HT1080 (cell line): Measurements from ENCODE around the gene BTBD2. TPM values are rescaled to one million over a fixed set of nuclear protein-coding genes. Genes with fewer than 3 reads are reported as not detected.

Experiments
- DNase-seq: peaks from one replicate; pipeline ENCODE4 v3.0.0-alpha.2; 2015; ENCODE audit warnings: low read depth
- small RNA-seq: library from RNA; depleted of rRNA; stranded (forward); fragments of <200 nt; gene quantifications from one replicate; pipeline ENCODE3, GENCODE V24; 2014
- total RNA-seq: library from RNA; depleted of rRNA; stranded (reverse); fragments of >200 nt; shearing (Covaris generic); gene quantifications from 2 replicates; pipeline ENCODE4 v1.2.3, GENCODE V29; 2014; rRNA removed

Gene BTBD2
- total RNA-seq, 1 experiment from 2014 or later, result 66.6 TPM

- DNase-seq, result no peak
These were observed 70.5 kb downstream of the BTBD2 start for GRCh38 chr19:1944916-1945561.

DNA sequence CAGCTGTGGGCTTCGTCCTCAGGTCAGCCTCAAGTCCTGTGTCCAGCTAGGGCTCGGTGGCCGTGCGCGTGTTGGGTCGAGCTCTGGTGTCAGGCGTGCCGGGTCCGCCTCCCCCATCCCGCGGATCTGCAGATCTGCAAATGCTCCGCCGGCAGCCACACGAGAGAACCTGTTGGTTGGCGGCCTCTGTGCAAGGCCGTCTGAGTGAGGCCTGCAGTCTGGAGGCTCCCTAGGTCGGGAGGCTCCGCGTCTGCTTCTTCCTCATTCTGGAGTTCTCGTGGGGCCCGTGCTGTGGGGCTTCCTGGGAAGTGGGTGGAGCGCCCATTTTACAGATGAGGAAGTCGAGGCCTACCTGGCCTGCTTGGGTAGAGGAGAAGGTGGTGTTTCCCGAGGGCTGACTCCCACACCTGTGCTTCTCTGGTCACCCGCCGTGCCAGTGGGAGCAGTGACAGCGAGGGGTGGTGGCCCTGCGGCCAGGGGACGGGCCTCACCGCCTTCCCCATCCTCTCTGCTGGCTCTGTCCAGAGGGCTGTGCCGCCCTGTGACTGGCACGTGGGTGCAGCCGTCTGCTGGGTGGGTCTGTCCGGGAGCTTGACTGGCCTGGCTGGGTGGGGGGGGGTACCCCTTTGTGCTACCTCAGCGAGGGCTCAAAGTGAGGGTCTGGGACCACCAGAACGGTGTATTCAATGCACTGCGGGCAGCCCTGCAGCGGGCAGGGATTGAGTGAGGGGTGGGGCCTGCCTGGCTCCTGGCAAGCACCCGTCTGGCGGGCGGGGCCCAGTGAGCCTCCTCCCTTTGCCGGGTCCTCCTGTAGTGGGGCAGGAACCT is 71.2 kb downstream of the BTBD2 start:
- no peak for DNase-seq

DNA sequence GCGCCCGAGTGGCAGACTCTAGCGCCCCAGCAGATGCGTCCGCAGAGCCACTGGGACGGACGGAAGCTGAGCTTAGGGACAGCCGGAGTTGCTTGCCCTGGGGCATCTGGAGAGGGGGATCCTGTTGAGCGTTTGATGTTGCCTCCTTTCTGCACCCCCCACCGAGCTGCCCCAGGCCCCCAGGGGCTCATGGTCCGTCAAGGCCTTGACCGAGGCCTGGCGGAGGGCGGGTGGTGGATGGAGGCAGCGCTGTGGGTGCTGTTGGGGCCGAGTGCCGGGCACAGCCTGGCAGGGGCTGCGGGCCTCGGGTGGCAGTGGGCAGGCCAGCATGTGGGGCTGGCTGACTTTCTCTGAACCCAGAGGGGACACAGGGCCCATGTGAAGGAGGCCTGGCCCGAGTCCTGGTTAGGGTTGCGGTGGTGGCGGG is 71.8 kb downstream of the BTBD2 start:
- DNase-seq, result no peak

DNA sequence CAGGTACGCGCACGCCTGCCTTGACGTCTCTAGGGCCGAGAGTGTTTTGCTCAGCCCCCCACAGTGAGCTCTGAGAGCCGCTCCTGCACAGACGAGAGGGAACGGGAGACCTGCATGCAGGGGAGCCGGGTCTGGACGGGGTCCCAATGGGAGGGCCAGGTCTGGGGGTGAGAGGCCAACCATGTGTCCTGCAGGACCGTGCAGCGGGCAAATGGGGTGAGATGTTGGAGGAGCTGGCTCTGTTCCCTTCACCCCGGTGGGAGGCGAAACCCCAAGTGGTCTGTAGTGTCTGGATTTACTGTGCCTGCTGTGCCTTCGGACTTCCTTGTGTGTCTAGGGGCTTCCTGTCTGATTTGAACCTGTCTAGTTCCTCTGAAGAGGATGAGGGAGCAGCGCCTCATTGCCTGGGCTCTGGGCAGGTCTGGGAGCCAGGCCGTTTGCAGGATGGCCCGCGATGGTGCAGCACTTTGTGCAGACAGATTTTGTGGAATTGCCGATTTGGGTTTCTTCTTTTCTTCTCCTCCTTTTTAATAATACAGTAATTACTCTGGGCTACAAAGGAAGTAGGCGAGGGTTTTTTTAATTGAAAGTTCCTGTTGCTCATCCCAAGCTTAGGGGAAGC is 72.5 kb downstream of the BTBD2 start:
- no peak for DNase-seq

DNA sequence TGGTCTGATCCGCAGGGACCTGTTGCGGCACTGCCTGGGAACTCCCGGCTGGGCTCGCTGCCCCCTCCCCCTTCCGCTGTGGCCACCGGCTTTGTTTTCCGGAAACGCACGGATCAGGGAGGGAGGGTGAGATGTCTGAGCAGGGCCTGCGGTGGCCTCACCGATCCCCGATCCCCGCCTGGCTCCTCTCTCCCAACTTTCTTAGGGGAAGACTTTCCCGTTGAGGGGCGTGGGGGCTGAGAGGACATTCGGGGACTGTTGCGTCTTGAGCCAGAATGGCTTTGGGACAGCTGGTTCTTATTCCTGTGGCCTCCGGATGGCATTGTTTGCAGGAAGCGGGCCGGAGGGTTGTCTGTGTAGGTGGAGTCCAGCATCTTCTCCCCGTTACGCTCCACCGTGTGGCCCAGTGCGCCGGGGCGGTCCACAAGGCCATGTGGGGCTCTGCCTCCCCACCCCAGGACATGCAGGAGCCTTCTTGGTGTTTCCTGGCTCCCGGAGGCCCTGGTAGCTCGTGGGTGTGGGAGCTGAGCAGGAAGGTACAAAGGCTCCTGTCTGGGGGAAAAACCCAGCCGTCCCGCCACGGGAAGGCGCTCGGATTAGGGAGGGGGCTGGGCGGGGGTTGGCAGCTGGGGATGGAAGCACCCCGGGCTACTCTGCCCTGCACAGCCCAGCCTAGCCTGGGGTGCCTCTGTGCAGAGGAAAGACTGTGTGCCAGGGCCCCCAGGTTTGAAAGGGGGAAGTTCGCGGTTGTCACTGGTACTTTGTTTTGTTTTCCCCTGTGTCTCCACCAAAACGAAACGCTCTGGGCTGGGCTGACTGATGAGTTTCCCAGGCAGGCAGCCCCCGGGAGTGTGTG is 73.2 kb downstream of the BTBD2 start:
- peak; percentile 69 for DNase-seq

DNA sequence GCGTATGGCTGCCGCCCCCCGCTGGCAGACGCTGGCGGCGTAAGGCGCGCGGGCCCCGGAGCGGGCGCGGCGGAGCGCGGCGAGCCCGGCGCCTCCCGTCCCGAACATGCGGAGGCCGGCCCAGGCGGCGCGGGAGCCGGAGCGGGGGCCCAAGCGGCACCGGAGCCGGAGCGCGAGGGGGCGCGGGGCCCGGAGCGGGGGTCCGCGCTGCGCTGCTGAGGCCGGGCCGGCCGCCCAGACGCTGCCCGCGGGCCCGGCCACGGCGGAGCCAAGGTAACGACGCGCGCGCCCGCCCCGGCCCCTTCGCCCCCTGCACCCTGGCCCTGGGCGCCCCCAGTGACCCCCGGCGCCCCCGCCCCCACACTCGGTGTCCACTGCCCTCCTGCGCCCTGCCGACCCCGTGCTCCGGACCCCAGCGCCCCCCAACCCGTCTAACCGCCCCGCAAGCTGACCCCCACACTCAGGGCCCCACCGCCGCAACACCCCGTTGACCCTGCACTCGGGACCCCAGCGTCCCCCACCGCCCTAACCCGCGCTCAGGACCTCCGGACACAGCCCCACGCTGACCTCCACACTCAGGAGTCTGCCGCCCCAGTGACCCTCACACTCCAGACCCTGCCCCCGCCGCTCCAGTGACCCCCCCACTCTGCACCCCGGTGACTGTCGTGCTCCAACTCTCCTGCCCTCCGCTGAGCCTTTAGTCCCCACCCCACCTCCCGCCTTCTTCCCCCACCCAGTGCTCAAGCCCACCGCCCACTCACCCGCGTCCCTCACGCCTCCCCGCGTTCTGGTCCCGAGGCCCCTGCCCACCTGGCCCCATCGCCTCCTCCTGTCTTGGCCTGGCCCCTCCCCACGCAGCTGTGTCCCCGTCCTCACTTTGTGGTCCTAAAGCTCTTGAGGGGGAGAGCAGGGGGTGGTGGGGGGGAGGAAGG is 74.1 kb downstream of the BTBD2 start, which contains the start of gene CSNK1G2:
CSNK1G2 (plus strand) TSS at position 27 of the 932 bp plus-strand sequence. CDS start 28,601 bp downstream, outside the sequence.
- no peak for DNase-seq

DNA sequence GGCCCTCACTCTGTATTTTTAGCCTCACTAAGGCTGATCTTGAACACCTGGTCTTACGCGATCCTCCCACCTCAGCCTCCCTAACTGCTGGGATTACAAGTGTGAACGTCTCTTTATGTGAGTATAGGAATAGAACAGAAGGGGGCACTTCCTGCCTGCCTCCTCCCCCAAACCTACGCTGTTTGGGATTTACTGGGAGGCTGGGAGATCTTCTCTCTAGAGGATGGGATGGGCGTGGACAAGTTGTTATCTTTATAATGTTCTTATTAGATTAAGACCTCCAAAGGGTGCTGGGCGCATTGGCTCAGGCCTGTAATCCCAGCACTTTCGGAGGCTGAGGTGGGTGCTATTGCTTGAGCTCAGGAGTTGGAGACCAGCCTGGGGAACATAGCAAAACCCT is 77.4 kb downstream of the BTBD2 start:
- no peak for DNase-seq

DNA sequence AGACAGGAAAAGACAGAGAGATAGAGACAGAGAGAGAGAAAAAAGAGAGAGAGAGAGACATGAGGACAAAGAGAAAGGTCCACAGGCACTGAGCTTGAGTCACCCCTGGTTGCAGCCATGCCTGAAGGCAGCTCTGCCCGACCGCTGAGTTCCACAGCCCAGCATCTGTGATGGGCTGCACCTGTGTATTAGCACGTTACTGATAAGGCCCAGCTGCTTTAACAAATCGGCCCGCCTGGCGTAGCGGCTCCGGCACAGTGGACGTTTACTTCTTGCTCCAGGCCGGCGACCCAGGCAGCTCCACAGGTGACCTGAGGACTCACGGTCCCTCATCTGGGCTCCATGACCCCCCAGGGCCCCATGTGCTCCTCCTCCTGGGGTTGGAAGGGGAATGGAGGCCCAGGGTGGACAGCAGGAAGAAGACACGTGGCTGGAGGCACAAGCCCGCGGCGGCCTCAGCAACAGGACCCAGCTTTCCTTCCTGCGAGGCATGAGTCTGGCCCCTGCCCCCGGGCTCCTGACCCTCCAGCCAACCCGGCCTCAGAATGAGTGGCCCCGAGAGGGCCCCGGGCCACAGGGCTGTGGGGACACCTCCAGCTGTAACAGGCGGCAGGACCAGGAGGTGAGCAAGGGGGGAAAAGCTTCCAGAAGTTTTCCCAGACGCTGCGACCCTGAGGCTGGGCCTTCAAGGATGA is 78.5 kb downstream of the BTBD2 start:
- DNase-seq, result no peak

- no peak for DNase-seq
These were observed 79.1 kb downstream of the BTBD2 start for GRCh38 chr19:1936430-1936829.

- DNase-seq, result peak; percentile 65
These were observed 79.9 kb downstream of the BTBD2 start for GRCh38 chr19:1935484-1936208.

Small RNAs within 50 kb of the gene (small RNA-seq; reads per million reads assigned to genes)
- gene AC007136.1, result not detected

Other genes starting within 250 kb of the BTBD2 start
- gene ATP8B3, start 203.4 kb downstream of the BTBD2 start, total RNA-seq, result 6.1 and 9.8 TPM in 2 replicates
- 12.5 and 14.4 TPM in 2 replicates for gene REXO1, start 167.2 kb downstream of the BTBD2 start, total RNA-seq
- 12.1 and 20.2 TPM in 2 replicates for gene KLF16, start 152.1 kb downstream of the BTBD2 start, total RNA-seq
- gene ABHD17A, start 130.2 kb downstream of the BTBD2 start, total RNA-seq, result 216 and 229 TPM in 2 replicates
- 10.1 and 15.8 TPM in 2 replicates for gene ADAT3, start 110.3 kb downstream of the BTBD2 start, total RNA-seq
- 31.8 and 43.5 TPM in 2 replicates for gene SCAMP4, start 110.3 kb downstream of the BTBD2 start, total RNA-seq
- 91.9 and 111 TPM in 2 replicates for gene CSNK1G2, start 74.5 kb downstream of the BTBD2 start, total RNA-seq
- 91.4 and 112 TPM in 2 replicates for gene MKNK2, start 35.5 kb upstream of the BTBD2 start, total RNA-seq
- gene MOB3A, start 80.6 kb upstream of the BTBD2 start, total RNA-seq, result 14.8 and 25.0 TPM in 2 replicates
- gene IZUMO4, start 81.2 kb upstream of the BTBD2 start, total RNA-seq, result 1.7 and 2.8 TPM in 2 replicates
- 124 and 146 TPM in 2 replicates for gene AP3D1, start 135.9 kb upstream of the BTBD2 start, total RNA-seq
- 8.5 and 10.0 TPM in 2 replicates for gene DOT1L, start 148.2 kb upstream of the BTBD2 start, total RNA-seq
- 146 and 152 TPM in 2 replicates for gene PLEKHJ1, start 220.6 kb upstream of the BTBD2 start, total RNA-seq
- 71.2 and 91.0 TPM in 2 replicates for gene SF3A2, start 221.1 kb upstream of the BTBD2 start, total RNA-seq
- 7.2 and 10.6 TPM in 2 replicates for gene AMH, start 233.6 kb upstream of the BTBD2 start, total RNA-seq
- gene JSRP1, start 240.7 kb upstream of the BTBD2 start, total RNA-seq, result not detected in 2 replicates